H1 (cell line): ENCODE measurements around the gene NOXRED1. TPM values are rescaled to one million over a fixed set of nuclear protein-coding genes. Genes with fewer than 3 reads are reported as not detected.

Experiments used
- CTCF ChIA-PET: fragments of 300-600 bp; sonication (Branson Sonifier 250); formaldehyde crosslinking; loops from one replicate; lab custom pipeline; 2021; ENCODE audit not compliant: partially characterized antibody; lab: Charles Lee
- POLR2A ChIA-PET: fragments of 300-600 bp; sonication (Branson Sonifier 250); formaldehyde crosslinking; loops from one replicate; lab custom pipeline; 2021; ENCODE audit warnings: inconsistent platforms; ENCODE audit not compliant: partially characterized antibody; lab: Charles Lee
- DNase-seq, 2 experiments: peaks; one replicate each; pipeline versions ENCODE4 v3.0.0 to v3.0.0-alpha.2; 2010 to 2022; ENCODE audit warnings: low spot score in 2 of 2, low read depth in 1 of 2, mixed read lengths in 1 of 2
- FAIRE-seq: peaks from 2 replicates; lab custom pipeline; 2011; peaks lifted over from hg19 to GRCh38; lab: Jason Lieb, UNC
- H2AFZ ChIP-seq: 2 replicates; pipeline ENCODE4 v1.8.1; 2012; ENCODE audit warnings: low read length, inconsistent platforms
- H2AK5ac ChIP-seq: 2 replicates; pipeline ENCODE4 v1.6.1; 2013; ENCODE audit warnings: low read depth, low read length
- H2BK120ac ChIP-seq: replicated peaks from 2 replicates; pipeline ENCODE3; 2013; ENCODE audit warnings: low read depth, low read length, inconsistent platforms
- H2BK12ac ChIP-seq: 2 replicates; pipeline ENCODE4 v1.6.1; 2013; ENCODE audit warnings: low read depth, low read length
- H2BK15ac ChIP-seq: 2 replicates; pipeline ENCODE4 v1.6.1; 2013; ENCODE audit warnings: low read length
- H2BK20ac ChIP-seq: 2 replicates; pipeline ENCODE4 v1.6.1; 2013; ENCODE audit warnings: low read length
- H2BK5ac ChIP-seq: 2 replicates; pipeline ENCODE4 v1.6.1; 2013; ENCODE audit warnings: low read depth, low read length
- H3K14ac ChIP-seq: 2 replicates; pipeline ENCODE4 v1.6.1; 2013; ENCODE audit warnings: inconsistent platforms; ENCODE audit not compliant: insufficient read length
- H3K18ac ChIP-seq: 2 replicates; pipeline ENCODE4 v1.6.1; 2013; ENCODE audit warnings: low read length; ENCODE audit errors: extremely low read depth
- H3K23ac ChIP-seq: 2 replicates; pipeline ENCODE4 v1.6.1; 2013; ENCODE audit warnings: inconsistent platforms; ENCODE audit not compliant: insufficient read length
- H3K23me2 ChIP-seq: 2 replicates; pipeline ENCODE4 v1.6.1; 2013; ENCODE audit warnings: low read depth, low read length
- H3K27ac ChIP-seq: 2 replicates; pipeline ENCODE4 v1.6.1; 2011; ENCODE audit warnings: low read depth, low read length, inconsistent platforms
- H3K27me3 ChIP-seq, 4 experiments: replicated peaks in 1 of 4; 1 replicate in 1 of 4; 2 replicates in 3 of 4; pipeline versions ENCODE4 v1.6.1 to v1.8.1; 2011 to 2013; ENCODE audit warnings: low read length in 3 of 4, mild to moderate bottlenecking in 3 of 4, inconsistent platforms in 2 of 4, mixed read lengths in 2 of 4, moderate library complexity in 1 of 4; ENCODE audit not compliant: control insufficient read depth in 3 of 4, insufficient read depth in 3 of 4; ENCODE audit errors: extremely low read depth in 1 of 4
- H3K36me3 ChIP-seq, 4 experiments: 2 replicates each; pipeline versions ENCODE4 v1.6.1 to v1.8.1; 2011 to 2013; ENCODE audit warnings: mild to moderate bottlenecking in 4 of 4, low read length in 3 of 4, moderate library complexity in 2 of 4, control low read depth in 1 of 4, inconsistent platforms in 1 of 4; ENCODE audit not compliant: insufficient read depth in 4 of 4, control insufficient read depth in 2 of 4
- H3K4ac ChIP-seq: replicated peaks from 2 replicates; pipeline ENCODE3; 2013; ENCODE audit warnings: low read length, low read depth, mixed read lengths, inconsistent platforms; ENCODE audit not compliant: insufficient read length
- H3K4me1 ChIP-seq, 4 experiments: replicated peaks in 1 of 4; 1 replicate in 1 of 4; 2 replicates in 3 of 4; pipeline versions ENCODE4 v1.6.1 to v1.8.1; 2011 to 2013; ENCODE audit warnings: low read length in 3 of 4, inconsistent platforms in 2 of 4, mixed read lengths in 1 of 4; ENCODE audit not compliant: insufficient read depth in 4 of 4, control insufficient read depth in 3 of 4
- H3K4me2 ChIP-seq, 2 experiments: 2 replicates each; pipeline versions ENCODE4 v1.6.1 to v1.8.1; 2011 to 2013; ENCODE audit warnings: low read depth in 2 of 2, low read length in 2 of 2, control low read depth in 1 of 2, inconsistent platforms in 1 of 2, mild to moderate bottlenecking in 1 of 2; ENCODE audit not compliant: insufficient read depth in 1 of 2
- H3K4me3 ChIP-seq, 4 experiments: fragments of 200-600, 300-600 bp in 1 of 4; sonication (generic), shearing (Covaris generic), sonication (Bioruptor Twin) in 1 of 4; 2 replicates each; pipeline versions ENCODE4 v1.5.1 to v1.8.1; 2011 to 2016; ENCODE audit warnings: low read length in 4 of 4, low read depth in 3 of 4, control low read depth in 2 of 4, inconsistent platforms in 2 of 4, mild to moderate bottlenecking in 2 of 4, mixed read lengths in 1 of 4, moderate library complexity in 1 of 4; ENCODE audit not compliant: insufficient read depth in 2 of 4; ENCODE audit errors: extremely low read depth in 1 of 4
- H3K56ac ChIP-seq: replicated peaks from 2 replicates; pipeline ENCODE3; 2013; ENCODE audit warnings: low read depth, mild to moderate bottlenecking, mixed read lengths, low read length, inconsistent platforms; ENCODE audit not compliant: insufficient read length
- H3K79me1 ChIP-seq: 2 replicates; pipeline ENCODE4 v1.6.1; 2013; ENCODE audit warnings: low read depth, low read length, control low read depth
- H3K79me2 ChIP-seq, 2 experiments: 2 replicates each; pipeline versions ENCODE4 v1.6.1 to v1.8.1; 2012 to 2013; ENCODE audit warnings: low read length in 2 of 2, mild to moderate bottlenecking in 2 of 2, inconsistent platforms in 1 of 2; ENCODE audit not compliant: insufficient read depth in 2 of 2, control insufficient read depth in 1 of 2
- H3K9ac ChIP-seq, 4 experiments: replicated peaks in 1 of 4; 1 replicate in 1 of 4; 2 replicates in 3 of 4; pipeline versions ENCODE4 v1.6.1 to v1.8.1; 2011 to 2013; ENCODE audit warnings: low read depth in 3 of 4, low read length in 3 of 4, control low read depth in 2 of 4, mild to moderate bottlenecking in 2 of 4, moderate library complexity in 2 of 4, inconsistent platforms in 1 of 4; ENCODE audit errors: extremely low read depth in 1 of 4
- H3K9me3 ChIP-seq, 2 experiments: 2 replicates each; pipeline versions ENCODE4 v1.6.1 to v1.8.1; 2012 to 2013; ENCODE audit warnings: mild to moderate bottlenecking in 2 of 2, moderate library complexity in 2 of 2, control low read depth in 1 of 2, inconsistent platforms in 1 of 2, low read depth in 1 of 2, low read length in 1 of 2, mixed read lengths in 1 of 2; ENCODE audit not compliant: insufficient read depth in 2 of 2
- H4K20me1 ChIP-seq, 2 experiments: replicated peaks in 1 of 2; 2 replicates each; pipeline versions ENCODE3 to v1.8.1; 2011 to 2013; ENCODE audit warnings: inconsistent platforms in 2 of 2, low read length in 2 of 2, mild to moderate bottlenecking in 1 of 2; ENCODE audit not compliant: insufficient read depth in 2 of 2, control insufficient read depth in 1 of 2
- H4K5ac ChIP-seq: 2 replicates; pipeline ENCODE4 v1.6.1; 2013; ENCODE audit warnings: low read length, low read depth, mixed read lengths, inconsistent platforms; ENCODE audit not compliant: insufficient read length
- H4K8ac ChIP-seq: 2 replicates; pipeline ENCODE4 v1.8.0; 2013; ENCODE audit warnings: mild to moderate bottlenecking, moderate library complexity, low read length, inconsistent platforms; ENCODE audit not compliant: insufficient read depth; ENCODE audit errors: extremely low read depth
- H4K91ac ChIP-seq: replicated peaks from 2 replicates; pipeline ENCODE3; 2013; ENCODE audit warnings: low read length, mixed read lengths, inconsistent platforms; ENCODE audit not compliant: insufficient read length
- ASH2L ChIP-seq: fragments of 200-600, 300-600 bp; sonication (generic); IDR thresholded peaks from one replicate; pipeline ENCODE4 v1.7.1; 2017; ENCODE audit warnings: low read length
- CREB1 ChIP-seq: IDR thresholded peaks from 2 replicates; pipeline ENCODE4 v1.6.1; 2012; ENCODE audit warnings: inconsistent platforms
- CTCF ChIP-seq, 3 experiments: IDR thresholded peaks; 1 replicate in 2 of 3; 2 replicates in 1 of 3; pipeline versions ENCODE4 v1.5.1 to v1.6.1; 2011; ENCODE audit warnings: low read length in 3 of 3, mild to moderate bottlenecking in 3 of 3, inconsistent platforms in 2 of 3, low read depth in 1 of 3, moderate library complexity in 1 of 3; ENCODE audit not compliant: insufficient read depth in 1 of 3; ENCODE audit errors: control extremely low read depth in 1 of 3
- EP300 ChIP-seq, 2 experiments: IDR thresholded peaks; 1 replicate in 1 of 2; 2 replicates in 1 of 2; pipeline ENCODE4 v1.6.1; 2011 to 2012; ENCODE audit warnings: low read depth in 2 of 2, low read length in 2 of 2, mild to moderate bottlenecking in 2 of 2, borderline replicate concordance in 1 of 2, inconsistent platforms in 1 of 2, moderate library complexity in 1 of 2
- GABPA ChIP-seq: IDR thresholded peaks from 2 replicates; pipeline ENCODE4 v1.6.1; 2011; ENCODE audit warnings: mild to moderate bottlenecking, low read length, moderate library complexity, borderline replicate concordance; ENCODE audit not compliant: insufficient read depth
- MAFK ChIP-seq: IDR thresholded peaks from 2 replicates; pipeline ENCODE4 v1.6.1; 2012; ENCODE audit warnings: low read depth, mild to moderate bottlenecking, improper control_type of control experiment, low read length
- POU5F1 ChIP-seq: IDR thresholded peaks from 2 replicates; pipeline ENCODE4 v1.6.1; 2011; ENCODE audit warnings: low read depth, mild to moderate bottlenecking, low read length, moderate library complexity
- SIN3A ChIP-seq, 2 experiments: IDR thresholded peaks in 1 of 2; conservative IDR thresholded peaks in 1 of 2; 2 replicates each; pipeline ENCODE4 v1.6.1; 2011 to 2012; ENCODE audit warnings: low read length in 2 of 2, improper control_type of control experiment in 1 of 2, low read depth in 1 of 2, mild to moderate bottlenecking in 1 of 2
- SP1 ChIP-seq: IDR thresholded peaks from 2 replicates; pipeline ENCODE4 v1.6.1; 2011; ENCODE audit warnings: low read depth, low read length
- SP4 ChIP-seq: IDR thresholded peaks from 2 replicates; pipeline ENCODE4 v1.6.1; 2012; ENCODE audit warnings: low read length, inconsistent platforms
- SUZ12 ChIP-seq: fragments of 200-600 bp; sonication (generic); IDR thresholded peaks from 2 replicates; pipeline ENCODE4 v1.6.1; 2012; ENCODE audit warnings: mild to moderate bottlenecking, inconsistent platforms, low read length, moderate library complexity, mixed read lengths
- WGBS, 2 experiments: shearing (Covaris generic) in 1 of 2; methylation state at CpG; one replicate each; pipeline versions ENCODE4 v1.1.6 to v1.1.7; 2013 to 2015; ENCODE audit warnings: low lambda C conversion rate in 2 of 2, mixed read lengths in 2 of 2, inconsistent platforms in 1 of 2, low coverage in 1 of 2, missing lambda C conversion rate in 1 of 2; ENCODE audit not compliant: insufficient replicate concordance in 2 of 2, insufficient coverage in 1 of 2, insufficient read length in 1 of 2; ENCODE audit errors: extremely low coverage in 1 of 2, missing lambda C conversion rate in 1 of 2; 5-methylcytosine and 5-hydroxymethylcytosine counted together
- polyA plus RNA-seq, 7 experiments: library from polyadenylated mRNA; depleted of rRNA in 3 of 7; stranded (reverse) in 5 of 7; unstranded in 2 of 7; fragments of >200 nt in 5 of 7; fragments of 200-250 nt in 2 of 7; gene quantifications; 1 replicate in 5 of 7; 2 replicates in 1 of 7; 4 replicates in 1 of 7; pipeline versions ENCODE4 v1.2.1 to v1.2.3, GENCODE V29; 2011 to 2013; ENCODE audit warnings: missing spikeins in 2 of 7, mixed read lengths in 2 of 7
- total RNA-seq: library from RNA; stranded (reverse); fragmentation: NEBNext Ultra II Directional; extraction: Animal tissue kit (Norgen Biotek cat#: 25700); gene quantifications from 2 replicates; pipeline ENCODE4 v1.2.1, GENCODE V29; 2021

Gene NOXRED1
- total and polyA plus RNA-seq, 2 of the 8 experiments (the other 6 are each of a cell fraction or from before 2014, with no cell fraction given) = 0.23 to 0.48 TPM

GRCh38 chr14:77470224-77470870 is 47.0 kb upstream of the NOXRED1 start:
- no peak overlapping the region for H3K4ac ChIP-seq
- H3K79me1 ChIP-seq = no peaks in the 10 kb centered on the region
- H3K4me3 ChIP-seq = no peak overlapping the region
- no peak overlapping the region for H2BK5ac ChIP-seq
- H2BK12ac ChIP-seq = no peak overlapping the region
- no peak overlapping the region for H3K4me2 ChIP-seq
- H4K20me1 ChIP-seq = peaks cover 0 to 3% of the 10 kb centered on the region in 2 experiments
- H2BK120ac ChIP-seq = no peak overlapping the region
- H3K27me3 ChIP-seq = no peaks in the 10 kb centered on the region
- ChIA-PET CTCF (no interaction called here), POLR2A (interaction anchor here (1.6 kb wide), 1 partner anchor 13 kb away, joined by 4 read pairs; the partner anchor contains the start of genes AHSA1 and VIPAS39)
- H2BK20ac ChIP-seq = no peak overlapping the region
- H3K14ac ChIP-seq = no peak overlapping the region
- no peaks in the 10 kb centered on the region for H3K79me2 ChIP-seq
- no peak overlapping the region for H2BK15ac ChIP-seq
- H2AFZ ChIP-seq = no peak overlapping the region
- no peak overlapping the region for H3K56ac ChIP-seq
- no peak overlapping the region for H4K8ac ChIP-seq
- no peaks in the 10 kb centered on the region for H3K23me2 ChIP-seq
- no peak overlapping the region for H3K23ac ChIP-seq
- peaks cover 10 to 43% (median 23%) of the 10 kb centered on the region in 4 experiments for H3K36me3 ChIP-seq
- H3K18ac ChIP-seq = no peak overlapping the region
- no peak overlapping the region for H3K9ac ChIP-seq
- no peaks in the 10 kb centered on the region for H3K9me3 ChIP-seq
- H4K5ac ChIP-seq = no peak overlapping the region
- H4K91ac ChIP-seq = no peak overlapping the region
- no peak overlapping the region for H2AK5ac ChIP-seq
- DNase-seq (no peak), FAIRE-seq (no peak)
- H3K27ac ChIP-seq = no peak overlapping the region
- 77% methylated on average over 5 of the region's 5 CpGs; no CpG with 5 or more reads in 1 of the 2 experiments for WGBS, 2 experiments
- peaks cover 0 to 6% (median 3%) of the 10 kb centered on the region in 4 experiments; a peak in 3 of 7 replicates for H3K4me1 ChIP-seq
- TF ChIP-seq CTCF (IDR thresholded peaks at IDR 0.05; ENCODE audit: control extremely low read depth in 1 of 3, insufficient read depth in 1 of 3, low read depth in 1 of 3, low read length in 3 of 3) = no peak
- no peak for TF ChIP-seq ASH2L
- TF ChIP-seq SP1 = no peak
- no peak for TF ChIP-seq MAFK
- no peak for TF ChIP-seq GABPA
- no peak for TF ChIP-seq SIN3A (conservative IDR thresholded peaks at IDR 0.05 in 1 of 2, IDR thresholded peaks at IDR 0.05 in 1 of 2; ENCODE audit: low read depth in 1 of 2, low read length in 2 of 2)
- TF ChIP-seq SP4 = no peak
- no peak for TF ChIP-seq EP300 (IDR thresholded peaks at IDR 0.05; ENCODE audit: borderline replicate concordance in 1 of 2, low read depth in 2 of 2, low read length in 2 of 2)
- no peak for TF ChIP-seq SUZ12
- no peak for TF ChIP-seq CREB1
- no peak for TF ChIP-seq POU5F1
